C4-2B (cell line): ENCODE results near the gene DRGX.

ENCODE experiments used
- CTCF ChIP-seq: fragments of 450-650 bp; conservative IDR thresholded peaks from 2 replicates; pipeline ENCODE4 v1.5.1; 2017; ENCODE audit warnings: mild to moderate bottlenecking
- ZFX ChIP-seq: fragments of 450-650 bp; IDR thresholded peaks from 2 replicates; pipeline ENCODE4 v1.6.1; 2017

DNA sequence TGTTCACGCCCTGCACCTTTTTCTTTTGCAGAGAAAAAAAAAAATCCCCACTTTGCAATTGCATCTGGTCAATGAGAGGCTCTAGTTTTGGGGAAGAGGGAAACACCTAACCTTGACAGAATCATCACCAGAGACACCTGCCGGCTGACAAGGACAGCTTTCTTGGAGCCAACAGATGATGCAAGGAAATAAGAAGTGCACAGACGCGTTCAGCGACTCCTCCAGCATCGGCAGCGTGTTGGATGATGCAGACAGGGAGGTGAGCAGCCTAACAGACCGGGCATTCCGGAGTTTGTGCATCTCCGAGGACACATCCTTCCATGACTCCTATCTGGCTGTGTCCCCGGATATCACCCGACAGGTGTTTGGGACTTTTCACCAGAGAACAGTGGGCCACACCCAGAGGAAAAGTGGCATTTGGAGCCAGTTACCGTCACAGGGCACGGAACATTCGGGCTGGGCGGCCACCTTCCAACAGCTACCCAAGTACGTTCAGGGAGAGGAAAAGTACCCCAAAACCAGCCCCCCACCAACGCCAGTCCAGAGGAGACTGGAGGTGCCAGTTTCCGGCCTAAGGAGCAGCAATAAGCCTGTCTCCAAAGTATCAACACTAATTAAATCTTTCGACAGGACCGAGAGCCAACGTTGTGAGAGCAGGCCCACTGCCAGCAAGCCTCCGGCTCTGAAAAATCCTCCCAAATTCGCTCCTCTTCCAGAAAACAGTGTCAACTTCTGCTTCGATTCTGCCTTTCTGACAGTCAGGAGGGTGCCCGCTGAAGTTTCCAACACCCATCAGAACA, 73.3 kb downstream of the DRGX start:
- TF ChIP-seq CTCF, result no peak
- no peak for TF ChIP-seq ZFX
